Kidney epithelial cell (primary cell): Measurements from ENCODE around the gene EFS. TPM values are rescaled to one million over a fixed set of nuclear protein-coding genes. Genes with fewer than 3 reads are reported as not detected.

Source experiments
- DNase-seq: peaks from one replicate; pipeline ENCODE4 v3.0.0-alpha.2; 2010; ENCODE audit warnings: low read depth
- H3K27me3 ChIP-seq: 2 replicates; pipeline ENCODE4 v1.6.0; 2011; ENCODE audit warnings: low read length; ENCODE audit not compliant: control insufficient read depth, insufficient read depth
- H3K36me3 ChIP-seq: 2 replicates; pipeline ENCODE4 v1.5.1; 2011; ENCODE audit warnings: low read length; ENCODE audit not compliant: control insufficient read depth, insufficient read depth
- H3K4me3 ChIP-seq: 2 replicates; pipeline ENCODE4 v1.5.1; 2011; ENCODE audit warnings: low read depth, mild to moderate bottlenecking, control low read depth, low read length
- total RNA-seq: library from RNA; depleted of rRNA; stranded (reverse); fragments of >200 nt; gene quantifications from 2 replicates; pipeline ENCODE4 v1.2.3, GENCODE V29; 2015
- TF ChIP-seq, protein P1 (sequence below): IDR thresholded peaks from 2 replicates; pipeline ENCODE4 v1.5.1; 2011; ENCODE audit warnings: mild to moderate bottlenecking, moderate library complexity, low read length, control low read depth, inconsistent platforms; ENCODE audit not compliant: insufficient read depth, poor library complexity, severe bottlenecking

The EFS gene
- total RNA-seq, 1 donor from 2014 or later: 10.8 TPM

DNA sequence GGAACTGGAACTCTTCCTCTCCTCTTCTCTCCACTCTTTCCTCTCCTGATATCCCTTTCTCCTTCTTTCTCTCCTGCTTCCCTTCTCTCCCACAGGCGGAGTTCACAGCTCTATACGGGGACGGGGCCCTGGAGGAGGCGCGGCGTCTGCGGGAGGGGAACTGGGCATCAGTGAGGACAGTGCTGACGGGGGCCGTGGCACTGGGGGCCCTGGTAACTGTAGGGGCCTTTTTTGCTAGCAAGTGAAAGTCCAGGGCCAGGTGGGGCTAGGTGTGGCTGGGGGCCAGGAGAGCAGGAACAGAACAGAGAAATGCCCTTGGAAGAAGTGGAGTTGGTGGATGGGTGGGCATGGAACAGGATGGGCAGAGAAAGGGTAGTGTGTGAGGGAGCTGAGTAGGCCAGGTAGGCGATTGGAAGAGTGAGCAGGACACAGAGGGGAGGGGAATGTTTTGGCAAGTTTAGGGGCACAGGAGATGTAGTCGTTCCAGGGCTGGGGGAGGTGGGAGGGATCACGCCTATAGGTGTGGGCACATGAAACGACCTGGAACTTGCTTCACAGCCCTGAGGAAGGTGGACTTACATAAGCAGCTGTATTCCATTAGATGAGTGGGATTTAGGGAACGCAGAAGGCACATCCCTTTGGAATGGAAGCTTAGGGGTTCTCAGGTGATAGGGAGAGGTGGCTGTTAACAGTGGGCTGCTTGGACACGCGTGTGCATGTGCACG is 56.1 kb downstream of the EFS start:
- Histone ChIP-seq H3K27me3 (no peaks in the 10 kb centered on the region), H3K36me3 (no peaks in the 10 kb centered on the region), H3K4me3 (no peak overlapping the region)
- TF ChIP-seq, protein P1, sequence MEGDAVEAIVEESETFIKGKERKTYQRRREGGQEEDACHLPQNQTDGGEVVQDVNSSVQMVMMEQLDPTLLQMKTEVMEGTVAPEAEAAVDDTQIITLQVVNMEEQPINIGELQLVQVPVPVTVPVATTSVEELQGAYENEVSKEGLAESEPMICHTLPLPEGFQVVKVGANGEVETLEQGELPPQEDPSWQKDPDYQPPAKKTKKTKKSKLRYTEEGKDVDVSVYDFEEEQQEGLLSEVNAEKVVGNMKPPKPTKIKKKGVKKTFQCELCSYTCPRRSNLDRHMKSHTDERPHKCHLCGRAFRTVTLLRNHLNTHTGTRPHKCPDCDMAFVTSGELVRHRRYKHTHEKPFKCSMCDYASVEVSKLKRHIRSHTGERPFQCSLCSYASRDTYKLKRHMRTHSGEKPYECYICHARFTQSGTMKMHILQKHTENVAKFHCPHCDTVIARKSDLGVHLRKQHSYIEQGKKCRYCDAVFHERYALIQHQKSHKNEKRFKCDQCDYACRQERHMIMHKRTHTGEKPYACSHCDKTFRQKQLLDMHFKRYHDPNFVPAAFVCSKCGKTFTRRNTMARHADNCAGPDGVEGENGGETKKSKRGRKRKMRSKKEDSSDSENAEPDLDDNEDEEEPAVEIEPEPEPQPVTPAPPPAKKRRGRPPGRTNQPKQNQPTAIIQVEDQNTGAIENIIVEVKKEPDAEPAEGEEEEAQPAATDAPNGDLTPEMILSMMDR: no peak
- DNase-seq: no peak

DNA sequence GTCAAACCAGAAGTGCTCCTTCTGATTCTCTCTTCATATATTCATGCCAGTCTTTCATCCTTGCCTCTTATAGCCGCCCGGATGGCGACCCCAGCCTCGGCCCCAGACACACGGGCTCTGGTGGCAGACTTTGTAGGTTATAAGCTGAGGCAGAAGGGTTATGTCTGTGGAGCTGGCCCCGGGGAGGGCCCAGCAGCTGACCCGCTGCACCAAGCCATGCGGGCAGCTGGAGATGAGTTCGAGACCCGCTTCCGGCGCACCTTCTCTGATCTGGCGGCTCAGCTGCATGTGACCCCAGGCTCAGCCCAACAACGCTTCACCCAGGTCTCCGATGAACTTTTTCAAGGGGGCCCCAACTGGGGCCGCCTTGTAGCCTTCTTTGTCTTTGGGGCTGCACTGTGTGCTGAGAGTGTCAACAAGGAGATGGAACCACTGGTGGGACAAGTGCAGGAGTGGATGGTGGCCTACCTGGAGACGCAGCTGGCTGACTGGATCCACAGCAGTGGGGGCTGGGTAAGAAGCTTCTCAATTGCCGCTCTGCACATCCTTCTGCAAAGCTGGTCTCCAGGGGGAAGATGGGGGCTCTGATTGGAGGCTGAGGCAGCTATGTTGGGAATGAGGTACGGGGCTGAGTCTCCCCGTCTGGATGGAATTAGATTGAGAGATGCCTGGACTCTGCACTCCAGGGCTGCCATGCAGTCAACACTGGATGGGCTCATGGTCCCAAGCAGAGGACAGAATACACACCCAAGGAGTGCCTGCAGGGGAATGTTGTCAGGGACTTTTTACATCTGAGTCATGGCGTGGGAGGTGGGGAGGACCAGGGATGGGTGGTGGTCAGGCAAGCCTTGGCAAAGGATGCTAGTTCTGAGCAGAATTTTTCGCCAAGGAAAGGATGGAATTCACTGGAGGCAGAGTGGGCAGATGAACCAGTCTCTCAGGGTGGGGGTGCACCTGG is 57.0 kb downstream of the EFS start:
- Histone ChIP-seq H3K4me3 (peak overlapping the region; percentile 80), H3K27me3 (no peaks in the 10 kb centered on the region), H3K36me3 (no peaks in the 10 kb centered on the region)
- TF ChIP-seq, protein P1: no peak
- DNase-seq: no peak

DNA sequence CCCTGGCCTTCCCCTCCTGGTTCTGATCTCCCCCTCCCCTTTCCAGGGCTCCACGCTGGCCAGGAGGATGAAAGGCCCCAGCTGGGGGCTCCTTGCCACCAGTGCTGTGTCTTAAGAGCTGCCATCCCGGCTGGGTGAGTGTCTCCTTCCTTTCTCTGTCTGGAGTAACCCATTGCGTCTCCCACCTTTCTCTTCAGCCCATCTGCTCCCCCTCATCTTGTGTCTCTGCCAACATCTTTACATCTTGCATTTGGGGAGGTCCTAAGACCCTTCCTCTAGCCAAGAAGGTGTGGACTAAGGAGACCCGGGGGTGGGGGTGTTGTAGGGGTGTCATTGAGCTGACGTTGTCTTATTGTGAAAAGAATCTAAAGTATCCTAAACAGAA is 57.8 kb downstream of the EFS start:
- H3K4me3 ChIP-seq: peak overlapping the region; percentile 80
- H3K27me3 ChIP-seq: no peaks in the 10 kb centered on the region
- no peaks in the 10 kb centered on the region for H3K36me3 ChIP-seq
- no peak for DNase-seq
- TF ChIP-seq, protein P1: no peak

DNA sequence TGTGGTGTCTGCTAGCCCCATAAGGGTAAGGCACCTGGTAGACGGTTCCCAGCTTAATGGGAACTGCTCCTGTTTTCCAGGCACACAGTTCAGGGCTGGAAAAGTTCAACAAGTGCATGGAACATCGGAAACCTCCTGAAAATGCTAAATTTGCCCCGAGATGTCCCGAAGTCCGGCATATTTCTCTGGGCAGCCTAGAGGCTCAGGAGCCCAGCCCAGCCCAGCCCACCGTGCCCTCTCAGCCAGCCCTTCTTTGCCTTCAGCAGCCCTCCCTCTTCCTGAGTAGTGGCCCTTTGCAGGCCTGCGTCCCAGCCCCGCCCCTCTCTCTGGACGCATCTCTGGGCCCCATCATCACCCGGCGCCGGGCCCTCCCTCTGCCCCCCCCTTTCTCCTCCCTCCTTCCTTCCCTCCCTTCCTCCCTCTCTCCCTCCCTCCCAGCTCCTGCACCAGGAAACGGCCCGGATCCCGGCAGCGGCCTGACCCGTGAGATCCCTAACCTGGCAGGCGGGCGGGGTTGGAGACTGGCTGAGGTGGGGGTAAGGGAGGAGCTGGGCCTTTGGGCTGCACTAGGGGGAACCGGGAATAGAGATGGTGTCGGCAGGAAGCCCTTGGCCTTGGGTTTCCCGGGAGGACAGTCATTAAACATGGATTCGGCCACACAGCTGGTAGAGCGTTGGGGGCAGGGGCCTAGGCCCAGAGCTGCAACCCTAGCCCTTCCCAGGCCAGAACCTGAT is 58.4 kb downstream of the EFS start, which contains the start of gene BCL2L2:
Gene BCL2L2, plus strand, starts transcription at position 422 of the 734 bp plus-strand sequence. CDS start 935 bp downstream, outside the sequence.
- Histone ChIP-seq H3K4me3 (peak within 1 kb of the TSS; percentile 80), H3K36me3 (no peaks in the 10 kb centered on the region), H3K27me3 (no peaks in the 10 kb centered on the region)
- no peak for DNase-seq
- TF ChIP-seq, protein P1: no peak

Other genes with a start within 250 kb of the EFS start
- gene CEBPE, start 245.9 kb downstream of the EFS start, total RNA-seq: not detected in 2 replicates
- 2.3 and 3.5 TPM in 2 replicates for gene SLC7A8, start 181.5 kb downstream of the EFS start, total RNA-seq
- gene RNF212B, start 127.2 kb downstream of the EFS start, total RNA-seq: not detected in 2 replicates
- 11.9 and 24.3 TPM in 2 replicates for gene HOMEZ, start 79.0 kb downstream of the EFS start, total RNA-seq
- 2.5 and 2.9 TPM in 2 replicates for gene PPP1R3E, start 62.3 kb downstream of the EFS start, total RNA-seq
- 16.2 and 21.3 TPM in 2 replicates for gene BCL2L2, start 58.3 kb downstream of the EFS start, total RNA-seq
- gene PABPN1, start 43.7 kb downstream of the EFS start, total RNA-seq: 61.4 and 70.7 TPM in 2 replicates
- 7.8 and 13.1 TPM in 2 replicates for gene SLC22A17, start 12.3 kb downstream of the EFS start, total RNA-seq
- not detected in 2 replicates for gene IL25, start 7.6 kb upstream of the EFS start, total RNA-seq
- not detected in 2 replicates for gene CMTM5, start 11.9 kb upstream of the EFS start, total RNA-seq
- gene MYH6, start 43.1 kb upstream of the EFS start, total RNA-seq: not detected in 2 replicates
- not detected in 2 replicates for gene MYH7, start 70.5 kb upstream of the EFS start, total RNA-seq
- 43.4 and 48.1 TPM in 2 replicates for gene NGDN, start 104.5 kb upstream of the EFS start, total RNA-seq
- gene ZFHX2, start 186.6 kb upstream of the EFS start, total RNA-seq: 2.3 and 2.6 TPM in 2 replicates
- 5.7 and 8.5 TPM in 2 replicates for gene THTPA, start 191.1 kb upstream of the EFS start, total RNA-seq
- 93.2 and 93.4 TPM in 2 replicates for gene AP1G2, start 202.6 kb upstream of the EFS start, total RNA-seq
- 1.0 and 1.1 TPM in 2 replicates for gene JPH4, start 213.6 kb upstream of the EFS start, total RNA-seq